CMK (cell line): ENCODE results near the gene MCM9.
A peak's percentile ranks its signal among the peaks of the same experiment; 100 is the strongest.

ENCODE experiments used
- DNase-seq: peaks from one replicate; pipeline ENCODE4 v3.0.0-alpha.2; 2010; ENCODE audit warnings: low read depth

Gene MCM9

DNA sequence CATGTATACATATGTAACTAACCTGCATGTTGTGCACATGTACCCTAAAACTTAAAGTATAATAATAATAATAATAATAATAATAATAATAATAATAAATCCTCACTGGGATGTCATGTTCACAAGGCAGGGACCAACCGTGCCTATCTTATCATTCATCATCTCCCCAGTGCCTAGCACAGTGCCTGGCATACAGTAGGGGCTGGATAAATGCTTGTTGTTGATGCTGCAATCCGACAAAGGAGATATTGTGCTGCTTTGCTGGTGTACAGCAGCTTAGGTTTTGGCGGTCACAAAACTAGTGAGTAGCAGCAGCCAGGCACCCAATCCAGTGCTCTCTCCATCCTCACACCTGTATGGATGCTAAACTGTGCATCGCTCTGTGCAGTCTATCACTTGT is 135.1 kb downstream of the MCM9 start:
- DNase-seq = no peak

DNA sequence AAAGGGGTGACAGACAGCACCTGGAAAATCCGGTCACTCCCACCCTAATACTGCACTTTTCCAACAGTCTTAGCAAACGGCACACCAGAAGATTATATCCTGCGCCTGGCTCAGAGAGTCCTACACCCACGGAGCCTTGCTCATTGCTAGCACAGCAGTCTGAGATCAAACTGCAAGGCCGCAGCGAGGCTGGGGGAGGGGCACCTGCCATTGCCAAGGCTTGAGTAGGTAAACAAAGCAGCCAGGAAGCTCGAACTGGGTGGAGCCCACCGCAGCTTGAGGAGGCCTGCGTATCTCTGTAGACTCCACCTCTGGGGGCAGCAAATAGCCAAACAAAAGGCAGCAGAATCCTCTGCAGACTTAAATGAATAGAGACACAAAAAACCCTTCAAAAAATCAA is 138.4 kb downstream of the MCM9 start:
- peak; percentile 34 for DNase-seq

DNA sequence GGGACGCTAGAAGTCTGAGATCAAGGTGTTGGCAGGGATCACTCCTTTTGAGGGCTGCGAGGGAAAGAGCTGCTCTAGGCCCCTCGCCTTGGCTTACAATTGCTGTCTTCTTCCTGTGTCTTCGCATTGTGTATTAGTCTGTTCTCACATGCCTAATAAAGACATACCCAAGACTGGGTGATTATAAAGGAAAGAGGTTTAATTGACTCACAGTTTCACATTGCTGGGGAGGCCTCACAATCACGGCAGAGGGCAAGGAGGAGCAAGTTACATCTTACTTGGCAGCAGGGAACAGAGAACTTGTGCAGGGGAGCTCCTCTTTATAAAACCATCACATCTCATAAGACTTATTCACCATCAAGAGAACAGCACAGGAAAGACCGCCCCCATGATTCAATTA is 143.5 kb downstream of the MCM9 start:
- DNase-seq = no peak

DNA sequence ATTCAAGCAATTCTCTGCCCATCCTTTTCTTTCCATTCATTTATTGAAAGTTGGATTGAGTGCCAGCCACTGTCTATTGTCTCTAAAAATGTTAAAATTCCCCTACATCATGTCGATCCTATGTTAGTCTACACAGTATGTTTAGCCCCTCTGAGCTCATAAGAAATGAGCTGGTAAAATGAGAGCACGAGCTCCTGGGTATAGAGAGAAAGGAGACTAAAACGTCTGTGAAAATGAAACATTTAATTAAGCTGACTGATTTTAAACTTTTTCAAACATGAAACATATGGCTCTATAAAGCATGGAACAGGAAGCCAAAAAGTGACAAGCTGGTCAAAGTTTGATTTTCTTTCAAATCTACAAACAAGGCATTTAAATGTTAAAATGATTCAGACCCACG is 145.0 kb downstream of the MCM9 start:
- no peak for DNase-seq

DNA sequence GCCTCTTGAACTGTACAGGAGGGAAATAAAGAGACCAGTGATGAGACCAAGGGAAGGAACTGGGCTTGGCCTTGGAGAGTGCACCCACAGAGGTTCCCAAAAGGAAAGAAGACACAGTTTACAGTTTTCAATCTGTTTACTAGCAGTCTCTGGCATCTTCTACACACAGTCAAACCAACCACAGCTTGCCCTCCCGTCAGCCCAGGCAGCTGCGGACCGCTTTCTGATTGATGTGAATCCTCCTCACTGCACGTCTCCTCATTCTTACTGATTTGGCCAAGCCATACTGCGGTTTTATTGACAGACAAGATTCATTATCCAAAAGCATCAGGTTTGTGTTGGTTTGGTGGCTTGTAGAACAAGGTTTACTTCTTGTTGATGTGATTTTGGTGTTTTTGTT is 145.5 kb downstream of the MCM9 start:
- no peak for DNase-seq

DNA sequence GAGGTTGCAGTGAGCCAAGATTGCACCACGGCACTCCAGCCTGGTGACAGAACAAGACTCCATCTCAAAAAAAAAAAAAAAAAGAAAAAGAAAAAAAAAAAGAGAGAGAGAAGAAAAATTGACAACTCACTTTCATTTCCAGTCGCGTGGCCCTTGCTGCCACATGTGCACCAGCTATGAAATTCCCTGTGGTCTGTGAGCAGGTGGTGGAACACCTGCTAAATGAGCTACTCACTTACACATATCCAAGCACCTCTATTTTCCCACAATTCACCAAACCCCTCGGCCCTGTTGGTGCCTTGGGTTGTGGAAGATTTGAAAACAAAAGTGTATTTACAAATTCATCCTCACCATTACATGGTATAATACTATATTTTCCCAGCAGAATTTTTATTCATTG is 146.3 kb downstream of the MCM9 start:
- no peak for DNase-seq

DNA sequence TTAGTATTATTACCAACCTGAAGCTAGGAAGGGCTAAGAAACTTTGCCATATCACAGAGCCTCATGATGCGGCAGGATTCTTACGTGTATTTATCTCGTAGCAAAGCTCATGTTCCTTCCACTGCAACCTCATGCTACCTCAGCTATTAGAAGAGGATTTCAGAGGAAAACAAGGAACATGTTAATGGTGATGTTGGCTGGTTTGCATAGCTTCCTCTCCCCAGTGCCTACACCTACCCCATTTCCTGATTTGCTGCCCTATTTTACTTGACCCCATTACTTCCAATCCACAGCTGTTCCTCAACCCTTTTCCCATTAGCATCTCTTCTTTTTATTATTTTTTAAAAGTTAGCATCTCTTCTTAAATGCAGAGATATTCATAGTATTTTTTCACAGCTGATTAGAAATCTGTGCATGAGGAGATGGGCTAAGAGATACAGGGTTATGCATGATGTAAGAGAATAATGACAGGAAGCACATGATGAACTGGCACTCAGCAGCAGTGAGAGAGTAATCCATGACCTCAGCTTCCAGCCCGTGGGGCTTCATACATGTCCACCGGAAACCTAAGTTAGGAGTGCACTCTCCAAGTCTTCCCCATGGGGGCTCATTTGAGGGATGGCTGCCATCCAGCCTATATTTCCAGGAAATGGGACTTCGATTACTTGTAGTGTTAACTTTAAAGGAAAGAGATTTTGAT is 147.1 kb downstream of the MCM9 start:
- DNase-seq = no peak

DNA sequence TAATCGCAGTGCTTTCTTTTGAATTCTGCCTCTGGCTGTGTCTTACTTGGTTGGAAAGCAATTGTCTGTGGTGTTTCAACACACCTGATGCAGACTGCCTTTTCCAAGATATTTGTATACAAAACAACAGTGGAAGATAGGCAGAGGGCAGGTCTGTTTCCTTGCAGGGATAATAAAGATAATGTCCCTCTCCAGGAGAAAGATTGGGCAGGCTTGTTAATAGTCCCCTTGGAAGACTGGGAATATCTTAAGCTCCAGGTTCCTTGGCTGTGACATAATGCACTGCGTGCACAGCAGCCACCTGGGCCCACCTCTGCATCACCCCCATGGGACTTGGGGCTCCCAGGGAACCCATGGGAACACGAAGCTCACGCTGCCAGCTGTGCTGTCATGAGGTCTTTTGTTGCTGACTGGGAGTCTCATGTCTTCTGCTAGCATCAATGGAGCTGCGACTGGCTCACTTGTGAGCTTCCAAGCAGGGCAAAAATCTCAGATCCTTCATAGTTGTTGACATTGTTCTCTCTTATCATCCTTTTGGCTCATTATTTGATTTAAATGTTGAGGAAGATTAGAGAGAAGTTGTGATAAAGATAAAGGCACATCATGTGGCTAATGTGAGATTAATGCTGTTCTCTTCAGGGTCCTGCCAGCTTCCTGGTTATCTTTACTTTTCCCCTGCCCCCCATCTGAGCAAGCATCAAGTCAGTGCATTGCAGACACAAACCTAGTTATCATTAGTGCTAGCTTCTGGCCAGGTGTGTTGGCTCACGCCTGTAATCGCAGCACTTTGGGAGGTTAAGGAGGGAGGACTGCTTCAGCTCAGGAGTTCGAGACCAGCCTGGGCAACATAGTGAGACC is 148.1 kb downstream of the MCM9 start:
- no peak for DNase-seq

DNA sequence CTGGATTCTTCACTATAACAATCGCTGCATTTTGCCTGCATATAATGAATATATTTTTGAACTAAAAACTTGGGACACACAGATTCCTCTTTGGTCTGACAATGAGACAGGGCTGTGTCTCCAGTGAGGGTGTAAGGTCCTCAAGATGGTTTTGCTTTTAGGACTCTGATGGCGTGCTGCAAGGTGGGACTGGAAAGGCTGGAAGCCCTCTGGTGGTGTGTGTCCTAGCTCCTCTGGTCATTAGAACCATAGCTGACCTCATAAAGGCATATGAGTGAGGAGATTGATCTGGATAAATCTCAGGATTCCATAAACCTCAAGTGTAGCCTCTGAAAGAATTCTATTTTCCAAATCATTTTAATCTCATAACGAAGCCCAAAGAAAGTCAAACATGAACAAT is 149.4 kb downstream of the MCM9 start:
- no peak for DNase-seq

DNA sequence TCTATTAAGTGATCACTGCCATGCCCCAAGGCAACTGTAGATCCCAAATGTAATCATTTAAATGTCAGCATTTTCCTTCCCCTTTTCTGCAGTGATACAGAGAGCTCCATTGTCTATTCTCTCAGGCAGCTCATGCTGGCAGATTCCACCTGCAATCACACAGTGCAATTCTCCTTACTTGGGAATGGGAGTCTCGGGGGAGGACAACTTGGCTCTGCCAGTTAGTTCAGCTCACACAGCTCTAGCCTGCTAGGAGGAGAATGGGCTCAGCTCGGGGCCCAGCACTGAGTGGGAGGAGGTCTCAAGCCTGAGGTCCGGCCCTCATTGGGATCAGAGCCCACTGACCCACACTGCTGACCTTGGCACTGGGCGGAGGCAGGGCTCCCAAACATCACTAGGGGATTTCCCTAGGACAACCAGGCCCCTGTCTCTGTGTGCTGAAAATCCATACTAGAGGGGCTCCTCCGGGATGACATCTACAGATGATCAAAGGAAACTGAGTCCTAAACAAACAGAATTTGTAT is 150.3 kb downstream of the MCM9 start:
- no peak for DNase-seq

DNA sequence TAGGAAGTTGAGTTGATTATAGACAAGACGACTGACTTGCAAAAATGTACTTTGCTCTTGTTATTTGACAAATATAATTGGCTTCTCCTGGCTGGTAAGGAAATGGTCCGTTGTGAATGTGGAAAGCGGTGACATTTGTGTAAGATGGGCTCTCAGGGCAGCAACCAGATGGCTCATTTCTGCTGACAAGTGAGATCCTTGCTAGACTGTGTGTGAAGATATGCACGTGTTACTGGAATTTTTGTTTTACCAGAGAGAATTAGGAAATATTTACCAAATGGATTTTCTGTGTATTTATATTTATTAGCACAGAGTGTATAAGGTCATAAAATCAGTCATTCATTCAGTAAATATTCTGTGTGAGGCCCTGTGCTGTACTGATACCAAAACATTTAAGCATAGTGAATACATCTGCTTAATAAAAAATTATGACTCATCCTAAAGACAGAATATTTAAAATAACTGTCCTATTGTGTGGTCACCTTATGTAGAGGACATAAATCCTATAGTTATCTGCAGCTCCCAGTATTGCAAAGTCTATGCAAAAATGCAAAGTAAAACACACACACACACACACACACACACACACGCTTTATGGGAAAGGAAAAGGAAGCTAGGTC is 150.9 kb downstream of the MCM9 start:
- no peak for DNase-seq

DNA sequence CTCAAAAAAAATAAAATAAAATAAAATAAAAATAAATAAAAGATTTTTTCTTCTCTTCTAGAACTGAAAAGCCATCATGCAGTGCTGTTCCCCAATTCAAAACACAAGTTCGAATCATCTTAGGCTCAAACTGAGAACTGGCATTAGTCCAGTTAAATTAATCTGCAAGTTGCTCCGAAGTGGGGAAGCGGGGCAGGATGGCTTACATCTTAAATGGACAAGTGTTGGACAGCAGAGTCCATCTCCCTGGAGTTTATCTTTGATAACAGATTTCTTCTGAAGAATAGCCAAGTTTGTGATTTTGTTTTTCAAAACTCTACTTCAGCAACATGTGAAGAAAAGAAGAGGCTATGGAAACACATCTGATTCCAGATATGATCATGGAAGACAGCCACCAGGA is 152.3 kb downstream of the MCM9 start:
- DNase-seq = no peak

DNA sequence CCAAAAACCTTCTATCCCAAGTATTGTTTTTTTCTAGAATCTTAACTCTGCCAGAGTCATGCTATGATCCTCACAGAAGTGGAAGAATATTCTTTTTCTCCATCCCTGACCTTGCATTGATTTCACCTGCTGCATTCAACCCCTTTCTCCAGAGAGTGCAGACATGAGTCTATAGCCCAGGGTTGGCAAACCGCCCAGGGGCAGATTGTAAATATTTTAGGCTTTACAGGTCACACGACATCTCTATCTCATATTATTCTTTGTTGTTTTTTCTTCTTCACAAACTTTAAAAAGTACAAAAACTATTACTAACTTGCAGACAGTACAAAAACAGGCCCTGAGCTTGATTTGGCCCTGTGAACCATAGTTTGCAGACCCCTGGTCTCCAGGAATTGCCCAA is 153.1 kb downstream of the MCM9 start:
- DNase-seq = no peak

DNA sequence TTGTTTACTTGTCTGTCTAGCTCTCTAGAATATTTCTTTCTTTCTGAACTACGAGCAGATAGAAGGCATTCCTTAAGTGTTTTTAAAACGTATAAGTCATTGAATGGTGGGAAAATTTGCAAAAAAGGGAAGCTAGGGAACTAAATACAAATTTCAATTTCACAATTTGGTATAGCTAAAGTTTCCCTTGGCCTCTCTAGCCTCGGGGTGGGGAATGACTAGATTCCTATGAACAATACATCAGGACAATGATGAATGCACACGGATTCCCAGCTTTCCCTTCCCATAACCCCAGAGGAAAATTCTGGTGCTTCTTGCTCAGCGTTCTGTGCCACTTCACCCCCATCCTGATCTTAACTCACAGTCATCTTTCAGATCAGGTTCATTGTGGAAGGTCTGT is 154.3 kb downstream of the MCM9 start:
- no peak for DNase-seq

DNA sequence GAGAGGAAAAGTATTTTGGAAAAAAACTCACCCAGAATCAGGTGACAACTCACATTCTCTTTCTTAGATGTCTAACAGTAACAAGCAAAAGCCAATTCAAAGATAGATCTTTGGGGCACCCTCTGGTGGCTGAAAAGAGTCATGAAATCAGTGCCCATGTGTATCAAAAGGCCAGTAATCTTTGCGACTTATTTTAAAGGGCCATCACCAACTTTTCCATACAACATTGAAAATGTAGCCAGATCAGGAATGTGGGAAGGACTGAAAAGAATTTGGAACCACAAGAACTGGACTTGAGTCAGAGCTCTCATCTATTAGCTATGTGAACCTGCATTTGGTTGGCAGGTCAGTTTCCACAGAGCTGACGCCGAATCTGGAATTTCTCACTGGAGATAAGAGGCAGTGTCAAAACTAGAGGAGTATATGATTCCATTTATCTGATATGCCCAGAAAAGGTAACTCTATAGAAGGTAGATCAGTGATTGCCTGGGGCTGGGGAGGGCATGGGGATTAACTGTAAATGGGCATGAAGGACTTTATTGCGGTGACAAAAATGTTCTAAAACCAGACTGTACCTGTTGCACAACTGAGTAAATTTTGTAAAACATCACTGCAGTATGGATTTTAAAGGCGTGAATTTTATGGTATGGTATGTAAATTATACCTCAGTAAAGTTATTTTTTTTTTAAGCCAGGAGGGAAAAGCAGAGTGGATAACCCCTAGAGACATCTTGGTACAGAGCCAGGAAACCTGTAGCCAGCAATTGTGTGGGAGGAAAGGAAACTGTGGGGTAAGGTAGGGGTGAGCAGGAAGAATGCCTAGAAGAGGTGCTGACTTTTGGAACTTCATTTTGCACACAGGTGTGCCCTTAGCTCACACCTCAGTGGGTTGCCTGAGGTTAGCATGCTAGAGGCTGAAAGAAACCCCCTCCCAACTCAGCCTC is 158.1 kb downstream of the MCM9 start:
- DNase-seq = peak; percentile 41

DNA sequence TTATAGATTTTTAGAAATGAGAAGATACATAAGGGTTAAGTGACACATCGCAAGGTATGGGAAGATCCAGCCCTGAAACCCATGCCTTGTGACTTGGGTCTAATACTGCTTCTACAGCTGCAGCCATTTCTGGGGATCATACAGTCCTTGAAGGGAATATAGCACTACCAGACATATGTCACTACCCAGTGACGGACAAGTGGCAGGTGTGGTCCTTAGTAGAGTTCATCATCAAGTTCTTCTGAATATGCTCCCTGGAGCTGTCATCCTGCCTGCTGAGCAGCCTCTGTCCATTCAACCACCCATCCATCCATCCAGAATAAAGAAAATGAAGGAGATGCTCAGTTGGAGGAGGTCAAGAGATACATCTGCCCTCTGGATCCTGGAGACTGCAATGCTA is 159.6 kb downstream of the MCM9 start:
- no peak for DNase-seq

DNA sequence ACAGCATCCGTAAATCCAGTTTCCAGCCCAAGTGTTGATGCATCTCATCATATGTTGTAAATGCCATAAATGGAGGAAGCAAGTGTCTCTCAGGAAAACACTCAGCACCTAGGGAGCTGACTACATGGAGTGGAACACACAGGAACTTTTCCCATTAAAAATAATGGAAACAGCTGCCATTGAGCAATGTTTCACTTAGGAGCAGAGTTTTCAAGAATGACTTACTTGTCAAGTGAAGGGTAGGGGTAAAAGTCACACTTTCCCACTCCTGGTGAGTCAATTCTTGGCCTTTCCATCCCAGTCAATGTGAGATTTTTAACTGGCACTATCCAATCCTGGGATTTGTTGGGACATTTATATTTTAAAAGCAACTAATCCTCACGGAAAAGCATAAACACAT is 160.4 kb downstream of the MCM9 start:
- no peak for DNase-seq

DNA sequence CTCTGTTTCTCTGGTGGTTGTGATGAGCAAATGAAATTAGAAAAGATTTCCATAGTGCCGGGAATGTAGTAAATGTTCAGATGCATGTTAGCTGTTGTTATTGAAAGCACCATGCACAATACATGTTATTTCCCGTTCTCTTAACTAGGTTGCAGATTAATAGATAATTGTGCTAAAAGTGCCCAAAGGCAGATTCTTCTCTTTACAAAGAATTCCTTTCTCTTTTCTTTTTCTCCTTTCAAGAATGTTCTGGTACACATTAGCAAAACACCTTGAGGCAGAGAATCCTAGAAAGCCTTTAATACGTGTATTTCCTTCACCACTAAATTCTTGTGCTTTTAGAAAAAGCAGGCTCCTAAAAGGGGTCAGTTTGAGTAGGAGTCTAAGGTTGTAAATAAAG is 162.1 kb downstream of the MCM9 start:
- DNase-seq = no peak

DNA sequence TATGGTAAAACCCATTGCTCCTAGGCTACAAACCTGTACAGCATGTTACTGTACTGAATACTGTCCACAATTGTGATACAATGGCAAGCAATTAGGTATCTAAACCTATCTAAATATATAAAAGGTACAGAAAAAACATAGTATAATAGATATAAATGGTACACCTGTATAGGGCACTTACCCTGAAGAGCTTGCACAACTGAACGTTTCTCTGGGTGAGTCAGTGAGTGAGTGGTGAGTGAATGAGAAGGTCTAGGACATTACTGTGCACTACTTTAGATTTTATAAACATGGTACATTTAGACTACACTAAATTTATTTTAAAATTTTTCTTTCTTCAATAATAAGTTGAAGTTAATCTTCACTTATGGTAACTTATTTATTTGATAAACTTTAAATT is 163.7 kb downstream of the MCM9 start:
- DNase-seq = no peak

DNA sequence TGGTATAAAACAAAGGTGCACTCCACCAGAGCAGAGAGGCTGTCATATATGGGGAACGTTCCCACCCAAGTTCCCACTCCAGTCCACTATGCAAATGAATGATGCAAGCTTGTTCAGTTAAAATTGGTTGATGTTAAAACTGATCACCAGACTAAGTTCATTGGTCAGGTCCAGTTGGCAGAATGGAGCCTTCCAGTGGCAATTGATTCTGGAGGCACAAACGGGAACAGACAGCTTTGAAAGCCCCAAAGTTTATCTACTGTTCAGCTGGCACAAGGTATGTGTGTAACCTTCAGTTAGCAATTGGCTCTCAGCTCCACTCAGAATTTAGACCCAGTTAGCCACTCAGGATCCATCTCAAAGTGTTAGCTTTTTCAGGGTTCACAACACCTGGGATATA is 164.1 kb downstream of the MCM9 start:
- DNase-seq = no peak

DNA sequence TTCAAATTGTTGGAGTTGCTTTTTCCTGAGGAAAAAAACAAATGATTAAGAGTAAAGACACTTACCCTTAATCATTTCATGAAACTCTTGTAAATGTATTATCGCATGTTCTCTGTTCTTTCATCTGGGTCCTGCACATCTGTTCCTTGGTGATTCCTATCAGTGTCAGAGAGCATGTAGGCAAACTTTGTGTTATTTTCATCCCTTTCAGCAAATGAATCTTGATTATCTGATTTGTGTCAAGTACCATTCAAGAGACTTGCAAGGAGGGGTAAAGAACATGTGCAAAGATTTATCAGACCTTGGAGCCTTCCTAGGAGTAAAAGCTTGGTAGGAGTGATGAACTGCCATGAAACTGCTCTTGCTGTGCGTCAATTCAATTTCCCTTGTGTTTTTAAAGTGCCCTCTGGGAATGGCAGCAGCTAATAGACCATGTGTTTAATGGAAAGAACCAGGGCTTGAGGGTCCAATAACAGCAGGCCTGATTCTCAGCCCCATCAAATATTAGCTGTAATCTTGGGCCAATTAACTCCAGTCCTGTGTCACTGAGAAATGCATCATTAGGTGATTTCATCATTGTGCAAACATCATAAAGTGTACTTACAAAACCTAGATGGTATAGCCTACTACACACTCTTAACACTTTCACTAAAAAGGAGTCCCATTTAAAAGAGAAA is 164.7 kb downstream of the MCM9 start:
- no peak for DNase-seq
